ENCODE data around the gene MYO18B.

MYO18B gene

GRCh38 chr22:25875461-25875860, 133.5 kb downstream of the MYO18B start:
- Histone ChIP-seq H3K27ac (replicated peaks) (no peak overlapping the region), H3K4me3 (replicated peaks; ENCODE audit: insufficient read depth, low read length) (no peak overlapping the region), H3K27me3 (ENCODE audit: insufficient read depth, poor library complexity, severe bottlenecking) (peaks cover 2% of the 10 kb centered on the region)
- DNase-seq (ENCODE audit: low read depth in 1 of 2, low spot score in 1 of 2) = no peak
- no peak for TF ChIP-seq POLR2AphosphoS5 (IDR thresholded peaks at IDR 0.05; ENCODE audit: low read depth)
- TF ChIP-seq, protein P1, sequence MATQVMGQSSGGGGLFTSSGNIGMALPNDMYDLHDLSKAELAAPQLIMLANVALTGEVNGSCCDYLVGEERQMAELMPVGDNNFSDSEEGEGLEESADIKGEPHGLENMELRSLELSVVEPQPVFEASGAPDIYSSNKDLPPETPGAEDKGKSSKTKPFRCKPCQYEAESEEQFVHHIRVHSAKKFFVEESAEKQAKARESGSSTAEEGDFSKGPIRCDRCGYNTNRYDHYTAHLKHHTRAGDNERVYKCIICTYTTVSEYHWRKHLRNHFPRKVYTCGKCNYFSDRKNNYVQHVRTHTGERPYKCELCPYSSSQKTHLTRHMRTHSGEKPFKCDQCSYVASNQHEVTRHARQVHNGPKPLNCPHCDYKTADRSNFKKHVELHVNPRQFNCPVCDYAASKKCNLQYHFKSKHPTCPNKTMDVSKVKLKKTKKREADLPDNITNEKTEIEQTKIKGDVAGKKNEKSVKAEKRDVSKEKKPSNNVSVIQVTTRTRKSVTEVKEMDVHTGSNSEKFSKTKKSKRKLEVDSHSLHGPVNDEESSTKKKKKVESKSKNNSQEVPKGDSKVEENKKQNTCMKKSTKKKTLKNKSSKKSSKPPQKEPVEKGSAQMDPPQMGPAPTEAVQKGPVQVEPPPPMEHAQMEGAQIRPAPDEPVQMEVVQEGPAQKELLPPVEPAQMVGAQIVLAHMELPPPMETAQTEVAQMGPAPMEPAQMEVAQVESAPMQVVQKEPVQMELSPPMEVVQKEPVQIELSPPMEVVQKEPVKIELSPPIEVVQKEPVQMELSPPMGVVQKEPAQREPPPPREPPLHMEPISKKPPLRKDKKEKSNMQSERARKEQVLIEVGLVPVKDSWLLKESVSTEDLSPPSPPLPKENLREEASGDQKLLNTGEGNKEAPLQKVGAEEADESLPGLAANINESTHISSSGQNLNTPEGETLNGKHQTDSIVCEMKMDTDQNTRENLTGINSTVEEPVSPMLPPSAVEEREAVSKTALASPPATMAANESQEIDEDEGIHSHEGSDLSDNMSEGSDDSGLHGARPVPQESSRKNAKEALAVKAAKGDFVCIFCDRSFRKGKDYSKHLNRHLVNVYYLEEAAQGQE (IDR thresholded peaks at IDR 0.05; ENCODE audit: insufficient replicate concordance, low read depth) = no peak
- TF ChIP-seq SPI1 (IDR thresholded peaks at IDR 0.05; ENCODE audit: borderline replicate concordance, low read depth) = no peak
- no peak for TF ChIP-seq GABPA (IDR thresholded peaks at IDR 0.05; ENCODE audit: low read depth)
- TF ChIP-seq, protein P2, sequence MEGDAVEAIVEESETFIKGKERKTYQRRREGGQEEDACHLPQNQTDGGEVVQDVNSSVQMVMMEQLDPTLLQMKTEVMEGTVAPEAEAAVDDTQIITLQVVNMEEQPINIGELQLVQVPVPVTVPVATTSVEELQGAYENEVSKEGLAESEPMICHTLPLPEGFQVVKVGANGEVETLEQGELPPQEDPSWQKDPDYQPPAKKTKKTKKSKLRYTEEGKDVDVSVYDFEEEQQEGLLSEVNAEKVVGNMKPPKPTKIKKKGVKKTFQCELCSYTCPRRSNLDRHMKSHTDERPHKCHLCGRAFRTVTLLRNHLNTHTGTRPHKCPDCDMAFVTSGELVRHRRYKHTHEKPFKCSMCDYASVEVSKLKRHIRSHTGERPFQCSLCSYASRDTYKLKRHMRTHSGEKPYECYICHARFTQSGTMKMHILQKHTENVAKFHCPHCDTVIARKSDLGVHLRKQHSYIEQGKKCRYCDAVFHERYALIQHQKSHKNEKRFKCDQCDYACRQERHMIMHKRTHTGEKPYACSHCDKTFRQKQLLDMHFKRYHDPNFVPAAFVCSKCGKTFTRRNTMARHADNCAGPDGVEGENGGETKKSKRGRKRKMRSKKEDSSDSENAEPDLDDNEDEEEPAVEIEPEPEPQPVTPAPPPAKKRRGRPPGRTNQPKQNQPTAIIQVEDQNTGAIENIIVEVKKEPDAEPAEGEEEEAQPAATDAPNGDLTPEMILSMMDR (IDR thresholded peaks at IDR 0.05; ENCODE audit: insufficient read depth, low read length) = no peak

- no peak for DNase-seq (ENCODE audit: low read depth in 1 of 2, low spot score in 1 of 2)
- Histone ChIP-seq H3K4me3 (replicated peaks; ENCODE audit: insufficient read depth, low read length) (no peak overlapping the region), H3K27ac (replicated peaks) (no peak overlapping the region), H3K27me3 (ENCODE audit: insufficient read depth, poor library complexity, severe bottlenecking) (peaks cover 2% of the 10 kb centered on the region)
- no peak for TF ChIP-seq POLR2AphosphoS5 (IDR thresholded peaks at IDR 0.05; ENCODE audit: low read depth)
- TF ChIP-seq, protein P2 (IDR thresholded peaks at IDR 0.05; ENCODE audit: insufficient read depth, low read length) = no peak
- TF ChIP-seq GABPA (IDR thresholded peaks at IDR 0.05; ENCODE audit: low read depth) = no peak
- TF ChIP-seq, protein P1 (IDR thresholded peaks at IDR 0.05; ENCODE audit: insufficient replicate concordance, low read depth) = no peak
- TF ChIP-seq SPI1 (IDR thresholded peaks at IDR 0.05; ENCODE audit: borderline replicate concordance, low read depth) = no peak
Observed at GRCh38 chr22:25876871-25877270, 134.9 kb downstream of the MYO18B start.

- TF ChIP-seq GABPA (IDR thresholded peaks at IDR 0.05; ENCODE audit: low read depth) (no peak), POLR2AphosphoS5 (IDR thresholded peaks at IDR 0.05; ENCODE audit: low read depth) (no peak), SPI1 (IDR thresholded peaks at IDR 0.05; ENCODE audit: borderline replicate concordance, low read depth) (no peak)
- TF ChIP-seq, protein P2 (IDR thresholded peaks at IDR 0.05; ENCODE audit: insufficient read depth, low read length) = no peak
- TF ChIP-seq, protein P1 (IDR thresholded peaks at IDR 0.05; ENCODE audit: insufficient replicate concordance, low read depth) = no peak
- Histone ChIP-seq H3K4me3 (replicated peaks; ENCODE audit: insufficient read depth, low read length) (no peak overlapping the region), H3K27me3 (ENCODE audit: insufficient read depth, poor library complexity, severe bottlenecking) (peaks cover 2% of the 10 kb centered on the region), H3K27ac (replicated peaks) (no peak overlapping the region)
- no peak for DNase-seq (ENCODE audit: low read depth in 1 of 2, low spot score in 1 of 2)
Observed at GRCh38 chr22:25878933-25879332, 136.9 kb downstream of the MYO18B start.
